HEK293 (cell line): ENCODE measurements around the gene EHMT1.

Source experiments
- CTCF ChIA-PET: fragments of 350-600 bp; formaldehyde crosslinking; extraction: SDS; loops from one replicate; lab custom pipeline; 2021; ENCODE audit warnings: antibody characterized with exemption; lab: Yijun Ruan, JAX
- POLR2A ChIA-PET: fragments of 300-600 bp; formaldehyde crosslinking; extraction: SDS; loops from one replicate; lab custom pipeline; 2020; ENCODE audit warnings: antibody characterized with exemption, inconsistent platforms; lab: Yijun Ruan, JAX
- H3K27ac ChIP-seq: fragments of 200-500 bp; sonication (Bioruptor generic); 2 replicates; pipeline ENCODE4 v1.5.1; 2014; ENCODE audit warnings: low read depth, low read length, control low read depth, inconsistent platforms; ENCODE audit errors: extremely low read depth
- H3K36me3 ChIP-seq, 2 experiments: fragments of 200-500 bp in 1 of 2; sonication (Bioruptor generic) in 1 of 2; 1 replicate in 1 of 2; 2 replicates in 1 of 2; pipeline ENCODE4 v1.5.1; 2014 to 2017; ENCODE audit warnings: inconsistent platforms in 2 of 2, low read length in 2 of 2; ENCODE audit not compliant: control insufficient read depth in 2 of 2, insufficient read depth in 1 of 2
- H3K4me1 ChIP-seq: fragments of 200-500 bp; sonication (Bioruptor generic); 2 replicates; pipeline ENCODE4 v1.5.1; 2014; ENCODE audit warnings: mild to moderate bottlenecking, low read length, inconsistent platforms; ENCODE audit not compliant: control insufficient read depth, insufficient read depth
- H3K4me3 ChIP-seq: 2 replicates; pipeline ENCODE4 v1.5.1; 2011; ENCODE audit warnings: low read depth, mild to moderate bottlenecking, control low read depth, low read length, moderate library complexity
- H3K9me3 ChIP-seq: fragments of 200-500 bp; sonication (Bioruptor generic); 2 replicates; pipeline ENCODE4 v1.5.1; 2014; ENCODE audit warnings: low read depth, low read length, inconsistent platforms; ENCODE audit not compliant: control insufficient read depth, insufficient read depth
- CTCF ChIP-seq: fragments of 450-650 bp; formaldehyde crosslinking; IDR thresholded peaks from 2 replicates; pipeline ENCODE4 v1.5.1; 2016; ENCODE audit warnings: missing biosample characterization, missing genetic modification characterization
- KLF1 ChIP-seq: fragments of 450-650 bp; formaldehyde crosslinking; IDR thresholded peaks from 2 replicates; pipeline ENCODE4 v1.5.1; 2016; ENCODE audit warnings: missing biosample characterization, missing genetic modification characterization
- KLF16 ChIP-seq: fragments of 450-650 bp; formaldehyde crosslinking; IDR thresholded peaks from 2 replicates; pipeline ENCODE4 v1.5.1; 2017; ENCODE audit warnings: missing biosample characterization, missing genetic modification characterization
- KLF7 ChIP-seq: fragments of 450-650 bp; formaldehyde crosslinking; IDR thresholded peaks from 2 replicates; pipeline ENCODE4 v1.5.1; 2016; ENCODE audit warnings: missing biosample characterization, missing genetic modification characterization, borderline replicate concordance
- MZF1 ChIP-seq: fragments of 450-650 bp; formaldehyde crosslinking; IDR thresholded peaks from 2 replicates; pipeline ENCODE4 v1.5.1; 2017; ENCODE audit warnings: missing biosample characterization, missing genetic modification characterization, borderline replicate concordance
- PRDM10 ChIP-seq: fragments of 450-650 bp; formaldehyde crosslinking; IDR thresholded peaks from 2 replicates; pipeline ENCODE4 v1.5.1; 2016; ENCODE audit warnings: missing biosample characterization, missing genetic modification characterization
- TCF7L2 ChIP-seq: IDR thresholded peaks from 2 replicates; pipeline ENCODE4 v1.6.1; 2011; ENCODE audit warnings: low read depth, mild to moderate bottlenecking, inconsistent platforms, low read length, moderate library complexity, borderline replicate concordance
- ZBTB21 ChIP-seq: fragments of 450-650 bp; formaldehyde crosslinking; IDR thresholded peaks from 2 replicates; pipeline ENCODE4 v1.5.1; 2017; ENCODE audit warnings: missing biosample characterization, missing genetic modification characterization
- ZNF146 ChIP-seq: fragments of 450-650 bp; formaldehyde crosslinking; IDR thresholded peaks from 2 replicates; pipeline ENCODE4 v1.5.1; 2016; ENCODE audit warnings: missing biosample characterization, missing genetic modification characterization
- ZNF174 ChIP-seq: fragments of 450-650 bp; formaldehyde crosslinking; IDR thresholded peaks from 2 replicates; pipeline ENCODE4 v1.5.0; 2017; ENCODE audit warnings: missing biosample characterization, mild to moderate bottlenecking, missing genetic modification characterization
- ZNF175 ChIP-seq: fragments of 450-650 bp; formaldehyde crosslinking; IDR thresholded peaks from 2 replicates; pipeline ENCODE4 v1.5.1; 2016; ENCODE audit warnings: missing biosample characterization, missing genetic modification characterization
- ZNF184 ChIP-seq: fragments of 450-650 bp; IDR thresholded peaks from 2 replicates; pipeline ENCODE4 v1.5.1; 2018; ENCODE audit warnings: missing biosample characterization, mild to moderate bottlenecking, missing genetic modification characterization
- ZNF202 ChIP-seq: fragments of 450-650 bp; formaldehyde crosslinking; IDR thresholded peaks from 2 replicates; pipeline ENCODE4 v1.5.1; 2016; ENCODE audit warnings: missing biosample characterization, missing genetic modification characterization, borderline replicate concordance
- ZNF248 ChIP-seq: fragments of 450-650 bp; formaldehyde crosslinking; IDR thresholded peaks from 2 replicates; pipeline ENCODE4 v1.5.1; 2017; ENCODE audit warnings: missing biosample characterization, missing genetic modification characterization
- ZNF335 ChIP-seq: fragments of 450-650 bp; formaldehyde crosslinking; conservative IDR thresholded peaks from 2 replicates; pipeline ENCODE4 v1.5.1; 2016; ENCODE audit warnings: missing biosample characterization, missing genetic modification characterization
- ZNF350 ChIP-seq: fragments of 450-650 bp; formaldehyde crosslinking; IDR thresholded peaks from 2 replicates; pipeline ENCODE4 v1.5.0; 2017; ENCODE audit warnings: missing biosample characterization, mild to moderate bottlenecking, missing genetic modification characterization
- ZNF366 ChIP-seq: fragments of 450-650 bp; formaldehyde crosslinking; conservative IDR thresholded peaks from 2 replicates; pipeline ENCODE4 v1.5.1; 2016; ENCODE audit warnings: missing biosample characterization, missing genetic modification characterization
- ZNF37A ChIP-seq: fragments of 450-650 bp; IDR thresholded peaks from 2 replicates; pipeline ENCODE4 v1.5.1; 2018; ENCODE audit warnings: missing biosample characterization, missing genetic modification characterization
- ZNF473 ChIP-seq: fragments of 450-650 bp; formaldehyde crosslinking; IDR thresholded peaks from 2 replicates; pipeline ENCODE4 v1.5.1; 2017; ENCODE audit warnings: missing biosample characterization, missing genetic modification characterization
- ZNF555 ChIP-seq: fragments of 450-650 bp; formaldehyde crosslinking; conservative IDR thresholded peaks from 2 replicates; pipeline ENCODE4 v1.5.1; 2017; ENCODE audit warnings: missing biosample characterization, mild to moderate bottlenecking, missing genetic modification characterization, inconsistent platforms
- ZNF580 ChIP-seq: fragments of 450-650 bp; formaldehyde crosslinking; IDR thresholded peaks from 2 replicates; pipeline ENCODE4 v1.5.1; 2016; ENCODE audit warnings: missing biosample characterization, missing genetic modification characterization
- ZNF624 ChIP-seq: fragments of 450-650 bp; formaldehyde crosslinking; IDR thresholded peaks from 2 replicates; pipeline ENCODE4 v1.5.1; 2017; ENCODE audit warnings: missing biosample characterization, missing genetic modification characterization
- ZNF843 ChIP-seq: fragments of 450-650 bp; formaldehyde crosslinking; IDR thresholded peaks from 2 replicates; pipeline ENCODE4 v1.5.1; 2016; ENCODE audit warnings: missing biosample characterization, missing genetic modification characterization
- TF ChIP-seq, protein P1 (sequence below): fragments of 450-650 bp; formaldehyde crosslinking; IDR thresholded peaks from 2 replicates; pipeline ENCODE4 v1.5.1; 2016; ENCODE audit warnings: missing biosample characterization, missing genetic modification characterization
- TF ChIP-seq, protein P2 (sequence below): fragments of 450-650 bp; formaldehyde crosslinking; IDR thresholded peaks from 2 replicates; pipeline ENCODE4 v1.5.1; 2016; ENCODE audit warnings: missing biosample characterization, missing genetic modification characterization
- TF ChIP-seq, protein P3 (sequence below): IDR thresholded peaks from 2 replicates; pipeline ENCODE4 v1.6.1; 2011; ENCODE audit warnings: mild to moderate bottlenecking, low read depth, low read length, borderline replicate concordance

The EHMT1 gene

GRCh38 chr9:137724818-137725240 is 106.0 kb downstream of the EHMT1 start (continued):
- TF ChIP-seq ZNF37A = no peak
- no peak for TF ChIP-seq MZF1 (tag by site-specific recombination)
- no peak for TF ChIP-seq ZNF473 (tag by site-specific recombination)
- TF ChIP-seq TCF7L2 = no peak
- TF ChIP-seq, protein P1, sequence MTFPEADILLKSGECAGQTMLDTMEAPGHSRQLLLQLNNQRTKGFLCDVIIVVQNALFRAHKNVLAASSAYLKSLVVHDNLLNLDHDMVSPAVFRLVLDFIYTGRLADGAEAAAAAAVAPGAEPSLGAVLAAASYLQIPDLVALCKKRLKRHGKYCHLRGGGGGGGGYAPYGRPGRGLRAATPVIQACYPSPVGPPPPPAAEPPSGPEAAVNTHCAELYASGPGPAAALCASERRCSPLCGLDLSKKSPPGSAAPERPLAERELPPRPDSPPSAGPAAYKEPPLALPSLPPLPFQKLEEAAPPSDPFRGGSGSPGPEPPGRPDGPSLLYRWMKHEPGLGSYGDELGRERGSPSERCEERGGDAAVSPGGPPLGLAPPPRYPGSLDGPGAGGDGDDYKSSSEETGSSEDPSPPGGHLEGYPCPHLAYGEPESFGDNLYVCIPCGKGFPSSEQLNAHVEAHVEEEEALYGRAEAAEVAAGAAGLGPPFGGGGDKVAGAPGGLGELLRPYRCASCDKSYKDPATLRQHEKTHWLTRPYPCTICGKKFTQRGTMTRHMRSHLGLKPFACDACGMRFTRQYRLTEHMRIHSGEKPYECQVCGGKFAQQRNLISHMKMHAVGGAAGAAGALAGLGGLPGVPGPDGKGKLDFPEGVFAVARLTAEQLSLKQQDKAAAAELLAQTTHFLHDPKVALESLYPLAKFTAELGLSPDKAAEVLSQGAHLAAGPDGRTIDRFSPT (tag by site-specific recombination) = peak; percentile 95
- TF ChIP-seq, protein P2, sequence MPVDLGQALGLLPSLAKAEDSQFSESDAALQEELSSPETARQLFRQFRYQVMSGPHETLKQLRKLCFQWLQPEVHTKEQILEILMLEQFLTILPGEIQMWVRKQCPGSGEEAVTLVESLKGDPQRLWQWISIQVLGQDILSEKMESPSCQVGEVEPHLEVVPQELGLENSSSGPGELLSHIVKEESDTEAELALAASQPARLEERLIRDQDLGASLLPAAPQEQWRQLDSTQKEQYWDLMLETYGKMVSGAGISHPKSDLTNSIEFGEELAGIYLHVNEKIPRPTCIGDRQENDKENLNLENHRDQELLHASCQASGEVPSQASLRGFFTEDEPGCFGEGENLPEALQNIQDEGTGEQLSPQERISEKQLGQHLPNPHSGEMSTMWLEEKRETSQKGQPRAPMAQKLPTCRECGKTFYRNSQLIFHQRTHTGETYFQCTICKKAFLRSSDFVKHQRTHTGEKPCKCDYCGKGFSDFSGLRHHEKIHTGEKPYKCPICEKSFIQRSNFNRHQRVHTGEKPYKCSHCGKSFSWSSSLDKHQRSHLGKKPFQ (tag by site-specific recombination) = no peak
- TF ChIP-seq ZNF555 = no peak
- TF ChIP-seq ZNF146 (tag by site-specific recombination) = no peak
- TF ChIP-seq ZNF174 (tag by site-specific recombination) = no peak
- peak; percentile 46; the same call in 1 of the 2 replicates for TF ChIP-seq ZNF202
- no peak for TF ChIP-seq ZNF184 (tag by site-specific recombination)
- TF ChIP-seq ZNF843 (tag by site-specific recombination) = no peak
- TF ChIP-seq KLF16 (tag by site-specific recombination) = no peak
- no peak for TF ChIP-seq CTCF

GRCh38 chr9:137725598-137725997 is 106.8 kb downstream of the EHMT1 start:
- Histone ChIP-seq H3K4me3 (no peak overlapping the region), H3K9me3 (no peaks in the 10 kb centered on the region), H3K27ac (no peak overlapping the region), H3K36me3 (peaks cover 0 to 40% of the 10 kb centered on the region in 2 experiments; a peak in 1 of 3 replicates), H3K4me1 (no peaks in the 10 kb centered on the region)
- CTCF ChIA-PET = interaction anchor here (0.7 kb wide), 1 partner anchor 119 kb away, joined by 3 read pairs; no protein-coding TSS in a partner anchor
- POLR2A ChIA-PET = no interaction called here
- TF ChIP-seq KLF1 (tag by site-specific recombination) = no peak
- TF ChIP-seq ZNF335 = no peak
- no peak for TF ChIP-seq KLF7 (tag by site-specific recombination)
- no peak for TF ChIP-seq ZNF175 (tag by site-specific recombination)
- no peak for TF ChIP-seq ZNF580 (tag by site-specific recombination)
- TF ChIP-seq ZNF473 (tag by site-specific recombination) = no peak
- no peak for TF ChIP-seq ZNF624
- no peak for TF ChIP-seq ZNF350 (tag by site-specific recombination)
- TF ChIP-seq ZBTB21 = no peak
- TF ChIP-seq, protein P3, sequence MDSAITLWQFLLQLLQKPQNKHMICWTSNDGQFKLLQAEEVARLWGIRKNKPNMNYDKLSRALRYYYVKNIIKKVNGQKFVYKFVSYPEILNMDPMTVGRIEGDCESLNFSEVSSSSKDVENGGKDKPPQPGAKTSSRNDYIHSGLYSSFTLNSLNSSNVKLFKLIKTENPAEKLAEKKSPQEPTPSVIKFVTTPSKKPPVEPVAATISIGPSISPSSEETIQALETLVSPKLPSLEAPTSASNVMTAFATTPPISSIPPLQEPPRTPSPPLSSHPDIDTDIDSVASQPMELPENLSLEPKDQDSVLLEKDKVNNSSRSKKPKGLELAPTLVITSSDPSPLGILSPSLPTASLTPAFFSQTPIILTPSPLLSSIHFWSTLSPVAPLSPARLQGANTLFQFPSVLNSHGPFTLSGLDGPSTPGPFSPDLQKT = no peak
- TF ChIP-seq ZNF248 (tag by site-specific recombination) = no peak
- no peak for TF ChIP-seq ZNF366 (tag by site-specific recombination)
- no peak for TF ChIP-seq PRDM10 (tag by site-specific recombination)
